PC-3 (cell line): ENCODE results near the gene ACAP3. TPM values are rescaled to one million over a fixed set of nuclear protein-coding genes. Genes with fewer than 3 reads are reported as not detected.

Experiments used
- ATAC-seq: fragments of 200-7000 bp; cut with Tn5 transposase; 2 replicates; pipeline ENCODE4 v1.9.1; 2020; ENCODE audit warnings: mild to moderate bottlenecking, moderate library complexity
- BruUV-seq: library from RNA; stranded (reverse); fragments of 400-500 nt; replicated peaks from 2 replicates; lab custom pipeline; 2021; lab: Mats Ljungman, UMichigan
- CTCF ChIA-PET: fragments of 300-600 bp; sonication (Branson Sonifier 250); formaldehyde crosslinking; loops from one replicate; lab custom pipeline; 2022; ENCODE audit warnings: antibody characterized with exemption; lab: Charles Lee
- POLR2A ChIA-PET: fragments of 300-600 bp; sonication (Branson Sonifier 250); formaldehyde crosslinking; loops from one replicate; lab custom pipeline; 2022; ENCODE audit warnings: antibody characterized with exemption; ENCODE audit not compliant: unreplicated experiment; lab: Charles Lee
- DNase-seq: peaks from one replicate; pipeline ENCODE4 v3.0.0-alpha.2; 2015
- H2AFZ ChIP-seq: fragments of 300-600 bp; sonication (generic); 2 replicates; pipeline ENCODE4 v1.6.0; 2016; ENCODE audit warnings: antibody characterized with exemption, low read length
- H3F3A ChIP-seq: fragments of 300-600 bp; sonication (generic); one replicate; pipeline ENCODE4 v1.6.0; 2017; ENCODE audit warnings: antibody characterized with exemption, low read length, control low read depth, mild to moderate bottlenecking; ENCODE audit not compliant: unreplicated experiment
- H3K27ac ChIP-seq: fragments of 300-600 bp; sonication (generic); 2 replicates; pipeline ENCODE4 v1.5.1; 2016; ENCODE audit warnings: mild to moderate bottlenecking, low read length
- H3K27me3 ChIP-seq: fragments of 300-600 bp; sonication (generic); 2 replicates; pipeline ENCODE4 v1.6.1; 2016; ENCODE audit warnings: low read length, mixed read lengths
- H3K36me3 ChIP-seq: fragments of 300-600 bp; sonication (generic); 2 replicates; pipeline ENCODE4 v1.6.1; 2016; ENCODE audit warnings: low read depth, mixed run types, low read length, mixed read lengths
- H3K4me1 ChIP-seq: fragments of 300-600 bp; sonication (generic); 2 replicates; pipeline ENCODE4 v1.5.1; 2016; ENCODE audit warnings: low read length; ENCODE audit not compliant: insufficient read depth
- H3K4me2 ChIP-seq: fragments of 300-600 bp; sonication (generic); 2 replicates; pipeline ENCODE4 v1.6.0; 2016; ENCODE audit warnings: low read length
- H3K4me3 ChIP-seq: fragments of 300-600 bp; sonication (generic); 2 replicates; pipeline ENCODE4 v1.5.1; 2016; ENCODE audit warnings: mild to moderate bottlenecking, low read length, mixed read lengths
- H3K79me2 ChIP-seq: fragments of 300-600 bp; sonication (generic); 2 replicates; pipeline ENCODE4 v1.6.1; 2017; ENCODE audit warnings: low read length, mixed read lengths
- H3K9ac ChIP-seq: fragments of 300-600 bp; sonication (generic); 2 replicates; pipeline ENCODE4 v1.6.0; 2016; ENCODE audit warnings: mild to moderate bottlenecking, low read length
- H3K9me2 ChIP-seq: fragments of 300-600 bp; sonication (generic); replicated peaks from 2 replicates; pipeline ENCODE4 v1.6.1; 2016; ENCODE audit warnings: mixed run types, low read length, mixed read lengths
- H3K9me3 ChIP-seq: fragments of 300-600 bp; sonication (generic); 2 replicates; pipeline ENCODE4 v1.6.1; 2016; ENCODE audit warnings: low read length, mixed read lengths
- H4K20me1 ChIP-seq: fragments of 300-600 bp; sonication (generic); 2 replicates; pipeline ENCODE4 v1.6.1; 2016; ENCODE audit warnings: low read length, mixed read lengths
- CTCF ChIP-seq: fragments of 300-600 bp; sonication (generic); conservative IDR thresholded peaks from 2 replicates; pipeline ENCODE4 v1.5.1; 2017; ENCODE audit warnings: antibody characterized with exemption, low read depth, mild to moderate bottlenecking, low read length
- EZH2 ChIP-seq: fragments of 300-600 bp; sonication (generic); IDR thresholded peaks from one replicate; pipeline ENCODE4 v1.6.1; 2017; ENCODE audit warnings: antibody characterized with exemption, mild to moderate bottlenecking, low read length; ENCODE audit not compliant: unreplicated experiment
- EZH2phosphoT487 ChIP-seq: fragments of 300-600 bp; sonication (generic); IDR thresholded peaks from 2 replicates; pipeline ENCODE4 v1.6.1; 2018; ENCODE audit warnings: mild to moderate bottlenecking, antibody characterized with exemption, low read length, borderline replicate concordance
- intact Hi-C: fragments of 100-400 bp; cut with micrococcal nuclease; formaldehyde crosslinking; loops from 2 replicates; pipeline ENCODE4 v1.9.0; 2023
- total RNA-seq: library from RNA; depleted of rRNA; stranded (reverse); fragments of >200 nt; gene quantifications from 2 replicates; pipeline ENCODE4 v1.2.3, GENCODE V29; 2014

ACAP3 gene
- total RNA-seq, 1 experiment from 2014 or later: 116 TPM

GRCh38 chr1:1292851-1293250 lies 14.9 kb downstream of the ACAP3 start:
- H2AFZ ChIP-seq: no peak overlapping the region
- ChIA-PET POLR2A (no interaction called here), CTCF (interaction anchor here (0.6 to 1.9 kb wide), 2 partner anchors 17 to 34 kb away, joined by 3 to 5 read pairs; no protein-coding TSS in a partner anchor)
- H3K9me3 ChIP-seq: no peaks in the 10 kb centered on the region
- H3K4me1 ChIP-seq: peaks cover 12% of the 10 kb centered on the region
- DNase-seq: no peak
- intact Hi-C loops: loop anchor here (2.0 to 5.0 kb wide), 2 partner anchors 56 to 170 kb away; no protein-coding TSS in a partner anchor
- no peaks in the 10 kb centered on the region for H3K36me3 ChIP-seq
- no peaks in the 10 kb centered on the region for H3K9me2 ChIP-seq
- no peak overlapping the region for H3K4me3 ChIP-seq
- H3K9ac ChIP-seq: no peak overlapping the region
- TF ChIP-seq CTCF (no peak), EZH2phosphoT487 (no peak), EZH2 (no peak)
- no peak overlapping the region for H3K4me2 ChIP-seq
- no peaks in the 10 kb centered on the region for H3K27me3 ChIP-seq
- H4K20me1 ChIP-seq: no peaks in the 10 kb centered on the region
- H3K27ac ChIP-seq: no peak overlapping the region
- no TSS peak for BruUV-seq
- no peaks in the 10 kb centered on the region for H3F3A ChIP-seq
- H3K79me2 ChIP-seq: no peaks in the 10 kb centered on the region
- no peak for ATAC-seq

- no TSS peak for BruUV-seq
- Histone ChIP-seq H3K36me3 (no peaks in the 10 kb centered on the region), H3K4me1 (peaks cover 12% of the 10 kb centered on the region), H3K9me2 (no peaks in the 10 kb centered on the region), H3K27me3 (no peaks in the 10 kb centered on the region), H3K9me3 (no peaks in the 10 kb centered on the region), H2AFZ (no peak overlapping the region), H3K27ac (no peak overlapping the region), H3K9ac (no peak overlapping the region), H3K4me3 (no peak overlapping the region), H3K4me2 (no peak overlapping the region), H3F3A (no peaks in the 10 kb centered on the region), H3K79me2 (no peaks in the 10 kb centered on the region), H4K20me1 (no peaks in the 10 kb centered on the region)
- intact Hi-C loops: loop anchor here (2.0 to 5.0 kb wide), 2 partner anchors 55 to 170 kb away; no protein-coding TSS in a partner anchor
- ChIA-PET POLR2A (no interaction called here), CTCF (interaction anchor here (0.6 to 2.0 kb wide), 12 partner anchors 8 to 309 kb away, joined by 3 to 26 read pairs (median 4); partner anchors contain the start of gene RNF223)
- DNase-seq (no peak), ATAC-seq (no peak)
- TF ChIP-seq EZH2phosphoT487: no peak
- TF ChIP-seq EZH2: no peak
- no peak for TF ChIP-seq CTCF
These were observed 15.3 kb downstream of the ACAP3 start for GRCh38 chr1:1292442-1292779.
